H1 (cell line): ENCODE results near the gene MPDU1. TPM values are rescaled to one million over a fixed set of nuclear protein-coding genes. Genes with fewer than 3 reads are reported as not detected.

ENCODE experiments used
- CTCF ChIA-PET: fragments of 300-600 bp; sonication (Branson Sonifier 250); formaldehyde crosslinking; loops from one replicate; lab custom pipeline; 2021; ENCODE audit not compliant: partially characterized antibody; lab: Charles Lee
- POLR2A ChIA-PET: fragments of 300-600 bp; sonication (Branson Sonifier 250); formaldehyde crosslinking; loops from one replicate; lab custom pipeline; 2021; ENCODE audit warnings: inconsistent platforms; ENCODE audit not compliant: partially characterized antibody; lab: Charles Lee
- DNase-seq, 2 experiments: peaks; one replicate each; pipeline versions ENCODE4 v3.0.0 to v3.0.0-alpha.2; 2010 to 2022; ENCODE audit warnings: low spot score in 2 of 2, low read depth in 1 of 2, mixed read lengths in 1 of 2
- FAIRE-seq: peaks from 2 replicates; lab custom pipeline; 2011; peaks lifted over from hg19 to GRCh38; lab: Jason Lieb, UNC
- H2AFZ ChIP-seq: 2 replicates; pipeline ENCODE4 v1.8.1; 2012; ENCODE audit warnings: low read length, inconsistent platforms
- H2AK5ac ChIP-seq: 2 replicates; pipeline ENCODE4 v1.6.1; 2013; ENCODE audit warnings: low read depth, low read length
- H2BK120ac ChIP-seq: replicated peaks from 2 replicates; pipeline ENCODE3; 2013; ENCODE audit warnings: low read depth, low read length, inconsistent platforms
- H2BK12ac ChIP-seq: 2 replicates; pipeline ENCODE4 v1.6.1; 2013; ENCODE audit warnings: low read depth, low read length
- H2BK15ac ChIP-seq: 2 replicates; pipeline ENCODE4 v1.6.1; 2013; ENCODE audit warnings: low read length
- H2BK20ac ChIP-seq: 2 replicates; pipeline ENCODE4 v1.6.1; 2013; ENCODE audit warnings: low read length
- H2BK5ac ChIP-seq: 2 replicates; pipeline ENCODE4 v1.6.1; 2013; ENCODE audit warnings: low read depth, low read length
- H3K14ac ChIP-seq: 2 replicates; pipeline ENCODE4 v1.6.1; 2013; ENCODE audit warnings: inconsistent platforms; ENCODE audit not compliant: insufficient read length
- H3K18ac ChIP-seq: 2 replicates; pipeline ENCODE4 v1.6.1; 2013; ENCODE audit warnings: low read length; ENCODE audit errors: extremely low read depth
- H3K23ac ChIP-seq: 2 replicates; pipeline ENCODE4 v1.6.1; 2013; ENCODE audit warnings: inconsistent platforms; ENCODE audit not compliant: insufficient read length
- H3K23me2 ChIP-seq: 2 replicates; pipeline ENCODE4 v1.6.1; 2013; ENCODE audit warnings: low read depth, low read length
- H3K27ac ChIP-seq: 2 replicates; pipeline ENCODE4 v1.6.1; 2011; ENCODE audit warnings: low read depth, low read length, inconsistent platforms
- H3K27me3 ChIP-seq, 4 experiments: replicated peaks in 1 of 4; 1 replicate in 1 of 4; 2 replicates in 3 of 4; pipeline versions ENCODE4 v1.6.1 to v1.8.1; 2011 to 2013; ENCODE audit warnings: low read length in 3 of 4, mild to moderate bottlenecking in 3 of 4, inconsistent platforms in 2 of 4, mixed read lengths in 2 of 4, moderate library complexity in 1 of 4; ENCODE audit not compliant: control insufficient read depth in 3 of 4, insufficient read depth in 3 of 4; ENCODE audit errors: extremely low read depth in 1 of 4
- H3K36me3 ChIP-seq, 4 experiments: 2 replicates each; pipeline versions ENCODE4 v1.6.1 to v1.8.1; 2011 to 2013; ENCODE audit warnings: mild to moderate bottlenecking in 4 of 4, low read length in 3 of 4, moderate library complexity in 2 of 4, control low read depth in 1 of 4, inconsistent platforms in 1 of 4; ENCODE audit not compliant: insufficient read depth in 4 of 4, control insufficient read depth in 2 of 4
- H3K4ac ChIP-seq: replicated peaks from 2 replicates; pipeline ENCODE3; 2013; ENCODE audit warnings: low read length, low read depth, mixed read lengths, inconsistent platforms; ENCODE audit not compliant: insufficient read length
- H3K4me1 ChIP-seq, 4 experiments: replicated peaks in 1 of 4; 1 replicate in 1 of 4; 2 replicates in 3 of 4; pipeline versions ENCODE4 v1.6.1 to v1.8.1; 2011 to 2013; ENCODE audit warnings: low read length in 3 of 4, inconsistent platforms in 2 of 4, mixed read lengths in 1 of 4; ENCODE audit not compliant: insufficient read depth in 4 of 4, control insufficient read depth in 3 of 4
- H3K4me2 ChIP-seq, 2 experiments: 2 replicates each; pipeline versions ENCODE4 v1.6.1 to v1.8.1; 2011 to 2013; ENCODE audit warnings: low read depth in 2 of 2, low read length in 2 of 2, control low read depth in 1 of 2, inconsistent platforms in 1 of 2, mild to moderate bottlenecking in 1 of 2; ENCODE audit not compliant: insufficient read depth in 1 of 2
- H3K4me3 ChIP-seq, 4 experiments: fragments of 200-600, 300-600 bp in 1 of 4; sonication (generic), shearing (Covaris generic), sonication (Bioruptor Twin) in 1 of 4; 2 replicates each; pipeline versions ENCODE4 v1.5.1 to v1.8.1; 2011 to 2016; ENCODE audit warnings: low read length in 4 of 4, low read depth in 3 of 4, control low read depth in 2 of 4, inconsistent platforms in 2 of 4, mild to moderate bottlenecking in 2 of 4, mixed read lengths in 1 of 4, moderate library complexity in 1 of 4; ENCODE audit not compliant: insufficient read depth in 2 of 4; ENCODE audit errors: extremely low read depth in 1 of 4
- H3K56ac ChIP-seq: replicated peaks from 2 replicates; pipeline ENCODE3; 2013; ENCODE audit warnings: low read depth, mild to moderate bottlenecking, mixed read lengths, low read length, inconsistent platforms; ENCODE audit not compliant: insufficient read length
- H3K79me1 ChIP-seq: 2 replicates; pipeline ENCODE4 v1.6.1; 2013; ENCODE audit warnings: low read depth, low read length, control low read depth
- H3K79me2 ChIP-seq, 2 experiments: 2 replicates each; pipeline versions ENCODE4 v1.6.1 to v1.8.1; 2012 to 2013; ENCODE audit warnings: low read length in 2 of 2, mild to moderate bottlenecking in 2 of 2, inconsistent platforms in 1 of 2; ENCODE audit not compliant: insufficient read depth in 2 of 2, control insufficient read depth in 1 of 2
- H3K9ac ChIP-seq, 4 experiments: replicated peaks in 1 of 4; 1 replicate in 1 of 4; 2 replicates in 3 of 4; pipeline versions ENCODE4 v1.6.1 to v1.8.1; 2011 to 2013; ENCODE audit warnings: low read depth in 3 of 4, low read length in 3 of 4, control low read depth in 2 of 4, mild to moderate bottlenecking in 2 of 4, moderate library complexity in 2 of 4, inconsistent platforms in 1 of 4; ENCODE audit errors: extremely low read depth in 1 of 4
- H3K9me3 ChIP-seq, 2 experiments: 2 replicates each; pipeline versions ENCODE4 v1.6.1 to v1.8.1; 2012 to 2013; ENCODE audit warnings: mild to moderate bottlenecking in 2 of 2, moderate library complexity in 2 of 2, control low read depth in 1 of 2, inconsistent platforms in 1 of 2, low read depth in 1 of 2, low read length in 1 of 2, mixed read lengths in 1 of 2; ENCODE audit not compliant: insufficient read depth in 2 of 2
- H4K20me1 ChIP-seq, 2 experiments: replicated peaks in 1 of 2; 2 replicates each; pipeline versions ENCODE3 to v1.8.1; 2011 to 2013; ENCODE audit warnings: inconsistent platforms in 2 of 2, low read length in 2 of 2, mild to moderate bottlenecking in 1 of 2; ENCODE audit not compliant: insufficient read depth in 2 of 2, control insufficient read depth in 1 of 2
- H4K5ac ChIP-seq: 2 replicates; pipeline ENCODE4 v1.6.1; 2013; ENCODE audit warnings: low read length, low read depth, mixed read lengths, inconsistent platforms; ENCODE audit not compliant: insufficient read length
- H4K8ac ChIP-seq: 2 replicates; pipeline ENCODE4 v1.8.0; 2013; ENCODE audit warnings: mild to moderate bottlenecking, moderate library complexity, low read length, inconsistent platforms; ENCODE audit not compliant: insufficient read depth; ENCODE audit errors: extremely low read depth
- H4K91ac ChIP-seq: replicated peaks from 2 replicates; pipeline ENCODE3; 2013; ENCODE audit warnings: low read length, mixed read lengths, inconsistent platforms; ENCODE audit not compliant: insufficient read length
- KDM4A ChIP-seq: IDR thresholded peaks from one replicate; pipeline ENCODE4 v1.7.1; 2012; ENCODE audit warnings: low read depth, mild to moderate bottlenecking, moderate library complexity, low read length, inconsistent platforms; ENCODE audit not compliant: severe bottlenecking
- YY1 ChIP-seq: IDR thresholded peaks from 2 replicates; pipeline ENCODE4 v1.6.1; 2011; ENCODE audit warnings: low read depth, mild to moderate bottlenecking, low read length
- WGBS, 2 experiments: shearing (Covaris generic) in 1 of 2; methylation state at CpG; one replicate each; pipeline versions ENCODE4 v1.1.6 to v1.1.7; 2013 to 2015; ENCODE audit warnings: low lambda C conversion rate in 2 of 2, mixed read lengths in 2 of 2, inconsistent platforms in 1 of 2, low coverage in 1 of 2, missing lambda C conversion rate in 1 of 2; ENCODE audit not compliant: insufficient replicate concordance in 2 of 2, insufficient coverage in 1 of 2, insufficient read length in 1 of 2; ENCODE audit errors: extremely low coverage in 1 of 2, missing lambda C conversion rate in 1 of 2; 5-methylcytosine and 5-hydroxymethylcytosine counted together
- polyA plus RNA-seq, 7 experiments: library from polyadenylated mRNA; depleted of rRNA in 3 of 7; stranded (reverse) in 5 of 7; unstranded in 2 of 7; fragments of >200 nt in 5 of 7; fragments of 200-250 nt in 2 of 7; gene quantifications; 1 replicate in 5 of 7; 2 replicates in 1 of 7; 4 replicates in 1 of 7; pipeline versions ENCODE4 v1.2.1 to v1.2.3, GENCODE V29; 2011 to 2013; ENCODE audit warnings: missing spikeins in 2 of 7, mixed read lengths in 2 of 7
- total RNA-seq: library from RNA; stranded (reverse); fragmentation: NEBNext Ultra II Directional; extraction: Animal tissue kit (Norgen Biotek cat#: 25700); gene quantifications from 2 replicates; pipeline ENCODE4 v1.2.1, GENCODE V29; 2021
- TF ChIP-seq, protein P1 (sequence below): IDR thresholded peaks from 2 replicates; pipeline ENCODE4 v1.6.1; 2011; ENCODE audit warnings: low read depth, mild to moderate bottlenecking, low read length; ENCODE audit not compliant: insufficient read depth
- TF ChIP-seq, protein P2 (sequence below): IDR thresholded peaks from 2 replicates; pipeline ENCODE4 v1.6.1; 2012; ENCODE audit warnings: inconsistent platforms

Gene MPDU1
- total and polyA plus RNA-seq, 2 of the 8 experiments (the other 6 are each of a cell fraction or from before 2014, with no cell fraction given): 63.2 to 142 TPM

GRCh38 chr17:7631398-7632380 lies 48.0 kb downstream of the MPDU1 start:
- WGBS, 2 experiments: 90% methylated on average over 7 of the region's 11 CpGs; no CpG with 5 or more reads in 1 of the 2 experiments
- H3K4me1 ChIP-seq: peaks cover 2 to 14% (median 4%) of the 10 kb centered on the region in 4 experiments; a peak in 5 of 7 replicates
- TF ChIP-seq, protein P1, sequence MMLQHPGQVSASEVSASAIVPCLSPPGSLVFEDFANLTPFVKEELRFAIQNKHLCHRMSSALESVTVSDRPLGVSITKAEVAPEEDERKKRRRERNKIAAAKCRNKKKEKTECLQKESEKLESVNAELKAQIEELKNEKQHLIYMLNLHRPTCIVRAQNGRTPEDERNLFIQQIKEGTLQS: no peak
- no peak for TF ChIP-seq KDM4A
- TF ChIP-seq YY1: no peak
- TF ChIP-seq, protein P2, sequence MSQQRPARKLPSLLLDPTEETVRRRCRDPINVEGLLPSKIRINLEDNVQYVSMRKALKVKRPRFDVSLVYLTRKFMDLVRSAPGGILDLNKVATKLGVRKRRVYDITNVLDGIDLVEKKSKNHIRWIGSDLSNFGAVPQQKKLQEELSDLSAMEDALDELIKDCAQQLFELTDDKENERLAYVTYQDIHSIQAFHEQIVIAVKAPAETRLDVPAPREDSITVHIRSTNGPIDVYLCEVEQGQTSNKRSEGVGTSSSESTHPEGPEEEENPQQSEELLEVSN: no peak

More at GRCh38 chr17:7631398-7632380, 48.0 kb downstream of the MPDU1 start:
- peaks cover 8% of the 10 kb centered on the region for H3K23me2 ChIP-seq
- no peak overlapping the region for H3K23ac ChIP-seq
- no peak overlapping the region for H3K4me2 ChIP-seq
- no peak overlapping the region for H2BK120ac ChIP-seq
- peak overlapping the region; percentile 5; the same call in 1 of the 2 replicates for H4K8ac ChIP-seq
- H3K27ac ChIP-seq: no peak overlapping the region
- DNase-seq (no peak), FAIRE-seq (no peak)
- no peaks in the 10 kb centered on the region for H3K9me3 ChIP-seq
- no peak overlapping the region for H2BK5ac ChIP-seq
- no peaks in the 10 kb centered on the region for H3K36me3 ChIP-seq
- H3K4ac ChIP-seq: no peak overlapping the region
- no peak overlapping the region for H3K4me3 ChIP-seq
- H2BK15ac ChIP-seq: no peak overlapping the region
- no peak overlapping the region for H2AK5ac ChIP-seq
- H4K5ac ChIP-seq: no peak overlapping the region
- POLR2A ChIA-PET: interaction anchor here (0.5 to 79.4 kb wide), 12 partner anchors 14 to 147 kb away, joined by 3 to 2272 read pairs (median 4); partner anchors contain the start of genes ATP1B2, MPDU1, POLR2A and SOX15
- peaks cover 2% of the 10 kb centered on the region; the same call in 1 of the 2 replicates for H3K79me1 ChIP-seq
- no peak overlapping the region for H3K9ac ChIP-seq
- H2BK20ac ChIP-seq: no peak overlapping the region
- no peak overlapping the region for H2BK12ac ChIP-seq
- H3K56ac ChIP-seq: no peak overlapping the region
- CTCF ChIA-PET: interaction anchor here (0.6 to 15.7 kb wide), 23 partner anchors 10 to 1857 kb away, joined by 3 to 332 read pairs (median 5); partner anchors contain the start of genes ATP1B2, CD68, DNAH2 and EFNB3
- no peaks in the 10 kb centered on the region for H3K27me3 ChIP-seq
- H4K20me1 ChIP-seq: no peaks in the 10 kb centered on the region
- no peak overlapping the region for H2AFZ ChIP-seq
- H4K91ac ChIP-seq: no peak overlapping the region
- H3K14ac ChIP-seq: no peak overlapping the region
- no peak overlapping the region for H3K18ac ChIP-seq
- H3K79me2 ChIP-seq: no peaks in the 10 kb centered on the region
